Activated T-helper 1 cell treated with anti-CD3 and anti-CD28 coated beads, Interleukin-2, amount 50 U/mL, for 16 hours (primary cell): Measurements from ENCODE around the gene CITED2.

Experiments
- DNase-seq, 2 donors: peaks; one replicate each; pipeline ENCODE4 v3.0.0-alpha.2; 2020; ENCODE audit warnings: low read depth in 1 of 2, low spot score in 1 of 2

The CITED2 gene

DNA sequence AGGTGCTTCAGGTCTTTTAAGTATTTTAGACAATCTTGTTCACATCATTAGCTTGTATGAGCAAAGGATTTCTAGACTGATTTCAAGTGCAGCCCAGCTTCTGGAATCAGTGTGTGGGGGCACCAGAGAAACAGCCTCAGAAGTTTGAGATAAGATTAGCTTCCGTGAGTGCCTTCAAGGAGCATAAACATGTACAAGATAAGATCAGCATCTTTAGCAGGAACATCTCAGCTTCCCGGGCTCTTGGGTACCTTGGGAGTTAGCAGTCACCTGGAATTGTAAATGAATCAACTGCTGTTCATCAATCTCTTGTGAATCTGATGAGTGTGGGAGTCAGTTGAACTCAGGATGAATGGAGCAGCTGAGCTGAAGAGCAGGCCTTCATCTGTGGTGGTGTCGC lies 12.0 kb upstream of the CITED2 start:
- DNase-seq = no peak

DNA sequence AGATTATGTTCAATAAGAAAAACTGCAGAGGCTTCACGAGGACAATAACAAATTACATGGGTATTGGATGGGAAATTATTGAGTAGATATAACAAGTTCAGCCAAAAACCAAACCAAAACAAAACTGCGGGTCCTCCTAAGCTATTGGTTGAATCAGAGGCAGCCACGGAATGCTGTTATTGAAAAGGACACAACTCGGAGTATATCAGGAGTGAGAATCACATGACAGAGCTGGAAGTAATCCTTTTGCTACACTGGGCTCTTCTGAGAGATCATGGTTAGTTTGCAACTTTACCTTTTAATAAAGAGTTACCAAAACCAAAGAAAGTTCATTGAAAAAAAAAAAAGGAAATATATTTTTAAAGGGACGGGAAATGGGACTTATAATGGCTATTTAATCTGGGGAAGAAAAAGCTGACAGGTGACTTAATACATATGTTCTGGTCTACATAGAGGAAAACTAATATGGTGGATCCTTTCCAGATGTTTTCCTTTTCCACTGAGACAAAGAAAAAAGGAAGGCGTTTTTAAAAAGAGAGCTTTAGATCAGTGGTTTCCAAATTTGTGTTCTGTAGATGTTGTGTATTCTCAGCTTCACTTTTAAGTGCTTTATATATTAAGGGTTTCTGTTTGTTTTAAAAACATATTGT lies 6.9 kb upstream of the CITED2 start:
- no peak for DNase-seq

DNA sequence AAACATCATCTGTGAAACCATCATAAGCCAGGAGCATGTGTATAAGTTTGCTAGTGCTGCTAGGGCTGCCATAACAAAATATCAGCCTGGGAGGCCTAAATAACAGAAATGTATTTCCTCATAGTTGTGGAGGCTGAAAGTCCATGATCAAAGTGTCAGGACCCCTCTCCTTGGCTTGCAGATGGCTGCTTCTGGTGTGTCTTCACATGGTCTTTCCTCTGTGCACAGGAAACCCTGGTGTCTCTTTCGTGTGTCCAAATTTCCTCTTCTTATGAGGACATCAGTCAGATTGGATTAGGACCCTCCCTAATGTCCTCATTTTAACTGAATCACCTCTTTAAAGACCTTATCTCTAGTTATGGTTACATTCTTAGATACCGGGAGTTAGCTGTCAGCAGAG lies 6.2 kb upstream of the CITED2 start:
- no peak for DNase-seq

DNA sequence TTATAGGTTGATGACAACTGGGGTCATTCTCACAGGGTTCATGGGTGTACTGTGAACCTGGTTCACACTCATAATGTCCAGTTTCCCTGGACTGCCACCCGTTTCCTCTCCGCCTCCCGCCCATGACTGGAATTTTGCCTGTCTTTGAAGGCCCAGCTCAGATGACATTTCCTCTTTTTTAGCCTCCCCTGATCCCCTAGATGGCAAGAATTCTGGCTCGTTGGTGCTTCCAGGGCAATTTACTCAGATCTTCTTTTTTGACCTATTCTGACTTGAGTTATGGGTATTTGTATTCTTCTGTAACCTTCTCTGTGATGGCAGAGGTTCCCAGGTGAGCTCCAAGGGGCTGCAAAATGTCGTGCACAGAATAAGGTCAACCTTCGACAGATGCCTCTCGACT lies 5.7 kb upstream of the CITED2 start:
- DNase-seq = no peak

DNA sequence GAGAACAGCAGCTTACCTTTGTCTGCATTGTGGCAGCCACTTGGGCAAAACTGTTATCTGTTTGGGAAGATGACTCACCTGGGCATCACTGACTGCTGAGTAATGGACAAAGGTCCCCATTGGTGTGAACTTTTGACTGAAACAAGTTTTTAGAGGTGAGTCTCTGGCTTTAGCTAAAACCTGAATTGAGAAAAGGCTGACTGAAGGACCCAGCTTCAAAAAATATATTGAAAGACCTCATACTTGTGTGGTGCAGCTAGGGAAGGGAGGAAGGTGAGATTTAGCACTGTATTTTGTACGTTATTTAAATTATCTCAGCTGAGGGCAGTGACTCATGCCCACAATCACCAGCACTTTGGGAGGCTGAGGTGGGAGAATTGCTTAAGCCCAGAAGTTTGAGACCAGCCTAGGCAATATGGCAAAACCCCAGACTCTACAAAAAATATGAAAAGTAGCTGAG lies 4.5 kb upstream of the CITED2 start:
- DNase-seq = no peak

DNA sequence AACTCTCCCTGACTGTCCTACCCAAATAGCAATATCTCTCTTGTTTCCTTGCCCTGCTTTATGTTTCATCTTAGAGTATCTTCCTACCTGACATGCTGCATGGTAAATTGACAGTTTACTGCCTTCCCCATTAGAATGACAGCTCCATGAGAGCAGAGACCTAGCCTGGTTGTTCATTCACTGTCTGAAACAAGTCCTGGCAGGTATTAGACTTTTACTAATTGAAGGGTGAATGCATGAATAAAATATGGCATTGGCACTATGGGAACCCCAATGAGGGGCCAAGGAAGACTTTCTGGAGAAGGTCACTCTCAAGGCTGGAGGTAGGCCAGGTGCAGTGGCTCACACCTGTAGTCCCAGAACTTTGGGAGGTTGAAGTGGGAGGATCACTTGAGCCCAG lies 3.8 kb upstream of the CITED2 start:
- no peak for DNase-seq

DNA sequence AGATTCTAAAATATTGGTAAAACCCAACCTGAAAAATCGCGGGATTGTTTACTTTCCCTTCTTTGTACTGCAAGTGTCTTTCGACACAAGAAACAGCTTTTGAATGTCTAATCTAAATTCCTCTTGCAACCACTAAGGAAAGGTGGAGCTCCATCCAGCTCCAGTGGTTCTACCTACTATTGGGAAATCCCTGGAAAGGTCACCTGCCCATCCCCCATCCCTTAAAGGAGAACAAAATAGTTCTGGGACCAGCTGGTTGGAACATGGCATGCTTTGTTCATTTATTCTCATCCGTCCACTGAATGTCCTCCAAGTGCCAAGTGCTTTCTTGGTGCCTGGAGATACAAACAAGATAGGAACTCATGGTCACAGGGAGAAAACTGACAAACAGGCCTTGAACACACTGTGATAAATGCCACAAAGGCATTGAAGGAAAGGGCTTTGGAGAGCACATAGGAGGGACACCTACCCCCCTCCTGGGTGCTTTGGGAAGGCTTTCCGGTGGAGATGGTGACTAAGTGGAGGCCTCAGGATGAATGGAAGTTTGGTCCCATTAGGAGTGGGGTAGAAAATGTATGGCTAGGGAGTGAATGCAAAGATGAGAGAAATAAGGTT lies 2.3 kb upstream of the CITED2 start:
- DNase-seq = no peak

DNA sequence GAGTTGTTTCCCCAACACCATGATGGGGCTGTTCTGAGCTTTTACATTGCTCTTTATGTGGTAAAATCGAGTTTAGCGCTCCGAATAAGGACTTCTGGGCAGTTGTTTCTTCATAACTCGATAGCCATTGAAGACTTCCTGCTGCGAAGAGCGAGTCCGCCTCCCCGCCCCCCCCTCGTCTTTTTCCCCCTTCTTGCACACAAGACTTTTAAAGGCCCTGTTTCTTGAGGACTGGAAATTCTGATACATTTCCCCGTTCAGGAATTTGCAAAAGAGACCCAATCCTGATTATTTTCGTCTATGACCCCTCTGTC lies 1.5 kb upstream of the CITED2 start:
- no peak for DNase-seq

DNA sequence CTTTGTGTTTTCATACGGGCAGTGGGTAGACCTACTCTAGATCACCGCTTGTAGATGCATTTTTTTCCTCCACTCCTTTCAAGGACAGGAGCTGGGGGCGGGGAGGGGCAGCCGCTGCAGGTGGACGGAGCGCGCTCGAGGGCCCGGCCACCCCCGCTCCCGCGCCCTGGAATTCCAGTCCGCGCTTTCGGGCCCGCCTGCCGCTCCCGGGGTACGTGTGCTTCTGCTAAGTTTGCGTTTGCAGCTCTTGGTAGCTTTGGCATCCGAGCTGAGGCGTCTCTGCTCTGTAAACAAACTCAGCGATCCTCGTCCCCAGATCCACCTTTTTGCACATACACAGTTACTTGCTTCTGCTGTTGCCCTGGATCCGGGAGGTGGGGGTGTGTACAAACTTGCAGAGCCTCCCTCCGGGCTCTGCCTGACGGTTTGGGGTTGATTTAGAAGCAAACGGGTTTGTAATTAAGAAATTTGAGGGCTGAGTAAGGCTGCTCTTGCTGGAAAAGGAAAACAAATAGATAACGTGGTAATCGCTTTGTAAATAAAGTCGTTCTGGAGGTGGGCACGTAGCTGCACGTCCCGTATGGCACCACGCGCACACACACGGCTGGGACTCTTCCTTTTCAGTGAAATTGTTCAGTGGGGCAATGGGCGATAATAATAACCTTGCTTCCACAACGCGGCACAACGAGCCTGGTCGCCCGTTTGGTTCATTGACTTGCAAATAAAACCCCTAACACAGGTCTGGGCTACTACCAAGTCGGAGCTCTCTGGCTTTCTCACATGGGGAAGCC lies 973 bp upstream of the CITED2 start:
- peak; percentile 58 to 70 for DNase-seq

DNA sequence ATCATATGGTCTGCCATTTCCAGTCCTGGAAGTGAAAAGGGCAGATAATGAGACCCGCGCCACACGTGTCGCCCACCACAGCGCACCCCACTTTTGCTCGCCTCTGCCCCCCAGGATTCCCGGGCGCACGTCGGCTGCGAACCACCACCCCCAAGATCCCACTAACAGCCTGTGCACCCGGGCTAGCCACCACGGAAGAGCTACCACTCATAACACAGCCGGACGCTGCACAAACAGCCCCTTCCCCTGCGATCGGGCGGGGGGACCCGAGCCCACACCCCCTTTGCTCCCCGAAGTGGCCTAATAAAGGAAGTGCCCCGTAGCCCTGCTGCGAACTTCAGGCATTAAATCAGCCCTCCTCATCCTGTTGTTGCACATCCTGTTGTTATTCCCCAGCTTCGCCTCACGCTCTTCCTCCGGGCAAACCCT lies 506 bp downstream of the CITED2 start:
- DNase-seq = no peak

DNA sequence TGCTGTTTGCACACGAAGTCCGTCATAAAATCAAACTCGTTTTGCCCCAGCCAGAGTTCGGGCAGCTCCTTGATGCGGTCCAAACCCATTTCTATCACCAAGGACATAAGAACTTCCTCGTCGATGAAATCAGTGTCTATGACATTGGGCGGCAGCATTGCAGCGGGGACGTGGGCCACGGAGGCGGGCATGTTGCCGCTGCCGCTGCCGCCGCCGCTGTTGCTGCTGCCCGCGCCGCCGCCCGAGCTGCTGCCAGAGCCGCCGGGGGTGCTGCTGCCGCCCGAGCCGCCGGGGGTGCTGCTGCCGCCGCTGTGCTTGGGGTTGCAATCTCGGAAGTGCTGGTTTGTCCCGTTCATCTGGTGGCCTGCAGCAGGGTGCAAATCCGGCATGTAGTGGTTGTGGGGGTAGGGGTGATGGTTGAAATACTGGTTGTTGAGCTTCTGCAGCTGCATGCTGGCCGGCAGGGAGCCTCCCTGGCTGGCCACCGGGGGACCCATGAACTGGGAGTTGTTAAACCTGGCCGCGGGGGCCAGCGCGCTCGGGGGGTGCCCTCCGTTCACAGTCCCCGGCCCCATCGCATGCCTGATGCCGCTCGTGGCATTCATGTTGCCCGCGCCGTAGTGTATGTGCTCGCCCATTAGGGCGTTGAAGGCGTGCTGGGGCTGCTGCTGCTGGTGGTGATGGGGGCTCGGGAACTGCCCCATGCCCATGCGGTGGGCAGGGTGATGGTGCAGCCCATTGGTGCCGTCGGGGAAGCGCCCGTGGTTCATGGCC lies 1.1 kb downstream of the CITED2 start:
- peak; percentile 51 to 57 for DNase-seq

DNA sequence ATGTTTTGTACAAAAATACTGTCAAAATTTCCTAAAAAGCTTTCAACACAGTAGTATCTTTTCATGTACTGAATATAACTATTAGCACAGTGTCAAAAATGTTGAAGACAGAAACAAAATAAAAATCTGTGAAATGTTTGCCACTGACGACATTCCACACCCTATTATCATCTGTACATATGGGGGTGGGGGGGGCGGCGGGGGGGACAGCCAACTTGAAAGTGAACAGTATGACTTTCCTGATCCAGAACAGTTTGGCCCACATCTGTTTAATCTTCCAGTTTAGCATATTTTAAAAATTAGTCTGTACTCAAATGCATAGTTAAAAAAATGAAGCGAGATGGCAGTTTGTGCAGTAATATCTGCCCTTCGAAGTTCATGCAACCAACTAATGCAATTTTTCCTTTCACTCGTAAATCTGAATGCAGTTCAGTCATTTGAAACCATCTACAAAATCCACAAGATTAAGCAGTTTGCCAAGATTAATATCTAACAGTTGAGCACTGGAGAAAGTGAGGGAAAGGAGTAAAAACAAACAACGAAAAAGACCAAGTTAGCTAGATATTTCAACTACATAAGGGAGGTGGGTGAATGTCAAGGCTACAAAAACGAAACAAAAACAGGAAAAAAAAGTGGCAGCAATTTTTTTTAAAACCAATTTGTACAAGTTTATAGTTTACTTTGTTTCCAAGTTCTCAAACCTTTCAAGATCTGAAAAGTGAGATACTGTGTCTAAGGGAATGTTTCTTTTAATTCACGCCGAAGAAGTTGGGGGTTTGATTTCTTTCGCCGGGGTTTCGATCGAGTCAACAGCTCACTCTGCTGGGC lies 1.9 kb downstream of the CITED2 start:
- no peak for DNase-seq

DNA sequence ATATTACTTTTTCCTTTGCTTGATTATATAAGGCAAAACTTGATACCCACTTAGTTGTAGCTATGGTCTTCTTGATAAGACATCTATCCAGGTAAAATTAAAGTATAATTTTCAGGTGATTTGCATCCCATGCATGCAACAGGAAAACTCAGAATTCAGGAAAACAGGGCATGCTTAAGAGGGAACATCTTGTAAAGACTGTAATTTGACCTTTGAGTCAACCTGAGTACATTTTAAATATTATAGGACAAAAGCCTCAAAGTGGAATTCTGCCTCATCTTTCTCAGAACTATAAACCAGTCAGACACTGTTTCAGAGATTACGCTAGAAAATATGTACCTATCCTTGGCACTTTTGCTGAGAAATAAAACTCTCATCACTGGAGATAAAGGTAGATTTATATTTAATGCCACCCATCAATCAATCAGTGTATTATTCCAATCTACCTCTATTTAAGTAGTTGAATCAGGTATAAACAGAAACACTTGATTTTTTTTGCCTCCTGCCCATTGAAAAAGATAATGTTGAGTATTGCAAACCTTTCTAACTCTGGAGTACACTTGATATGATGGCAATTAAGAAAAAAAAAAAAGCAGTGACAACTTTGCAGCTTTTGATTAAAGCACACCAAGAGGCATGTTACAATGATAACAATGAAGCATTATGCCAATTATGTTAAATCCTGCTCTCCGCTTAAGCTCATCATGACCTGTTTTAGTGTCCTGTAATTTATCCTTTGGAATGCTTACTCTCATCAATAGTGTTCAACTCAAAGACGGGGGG lies 2.8 kb downstream of the CITED2 start:
- DNase-seq = no peak

DNA sequence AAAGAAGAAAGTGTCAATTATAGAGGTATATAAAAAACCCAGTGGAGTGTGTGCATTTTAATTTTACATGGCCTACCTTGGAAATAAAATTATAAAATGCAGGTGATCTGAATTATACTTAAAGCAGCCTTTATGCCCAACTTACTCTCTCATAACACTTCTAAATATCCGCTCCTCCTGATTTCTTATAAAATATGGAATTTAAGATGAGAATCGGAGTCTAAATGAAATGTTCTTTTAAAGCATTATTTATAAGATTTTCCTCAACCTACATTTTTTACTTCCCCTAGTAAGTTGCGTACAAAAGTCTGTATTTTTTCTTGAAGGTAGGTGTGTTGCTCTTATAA lies 3.5 kb downstream of the CITED2 start:
- no peak for DNase-seq

DNA sequence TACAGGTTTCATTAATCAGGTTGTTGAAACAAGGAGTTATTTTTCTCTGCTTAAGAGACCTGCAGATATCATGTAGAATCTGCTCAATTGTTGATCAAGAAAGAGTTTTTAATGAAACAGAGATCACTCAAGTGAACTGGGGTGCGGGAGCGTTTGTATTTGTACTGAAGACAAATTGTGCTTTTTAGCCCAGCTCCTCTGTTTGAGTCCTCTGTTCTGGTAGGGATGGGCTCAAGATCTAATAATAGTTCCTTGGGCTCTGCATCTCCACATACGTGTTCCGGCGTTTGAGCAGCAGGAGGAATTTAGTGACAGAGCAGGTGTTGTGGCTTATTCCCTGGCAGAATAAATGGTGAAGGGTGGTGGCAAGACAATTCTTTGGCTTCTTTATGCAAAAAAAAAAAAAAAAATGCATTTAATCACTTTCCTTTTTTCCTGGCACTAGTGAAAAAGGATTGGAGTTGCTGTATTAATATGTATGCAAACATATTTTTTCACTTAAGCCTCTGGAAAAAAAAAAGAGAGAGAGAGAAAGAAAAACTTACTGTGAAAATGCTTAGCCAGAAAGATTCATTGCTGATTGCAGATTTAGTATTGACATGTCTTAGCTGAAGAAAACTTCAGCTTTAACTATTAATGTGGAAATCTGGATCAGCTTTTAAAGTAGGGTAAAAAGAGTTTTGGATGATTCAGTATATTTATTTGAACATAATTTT lies 4.0 kb downstream of the CITED2 start:
- DNase-seq = no peak

DNA sequence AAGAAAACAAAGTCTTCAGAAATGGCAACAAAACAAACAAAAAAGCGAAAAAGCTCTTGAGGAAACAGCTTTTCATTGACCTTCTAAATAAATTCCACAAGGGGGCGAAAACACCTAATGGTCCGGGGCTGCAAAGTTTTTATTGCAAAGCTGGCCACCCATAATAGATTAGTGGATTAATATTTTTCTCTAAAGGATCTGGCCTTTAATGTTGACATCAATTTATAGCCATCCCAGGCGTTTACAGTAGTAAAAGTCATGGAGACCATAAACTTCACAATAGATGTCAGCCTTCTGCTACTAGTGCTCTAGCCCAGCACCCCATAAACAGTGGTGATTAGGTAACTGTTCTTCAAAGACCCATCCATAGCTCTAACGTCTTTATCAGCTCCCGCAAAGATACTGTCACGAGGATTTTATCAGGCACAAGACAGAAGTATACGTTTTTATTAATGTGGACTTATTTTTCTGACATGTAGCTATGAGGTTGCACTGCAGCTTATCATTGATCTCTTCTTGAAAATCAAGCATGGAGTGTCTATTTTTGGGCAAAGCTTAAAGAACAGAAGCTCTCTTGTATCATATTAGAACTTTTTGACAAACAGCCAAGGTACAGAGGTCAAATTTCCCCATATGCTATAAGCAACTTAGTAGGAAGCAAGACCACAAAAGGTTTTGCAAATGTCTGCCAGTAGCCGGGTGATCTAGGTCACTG lies 4.7 kb downstream of the CITED2 start:
- no peak for DNase-seq

DNA sequence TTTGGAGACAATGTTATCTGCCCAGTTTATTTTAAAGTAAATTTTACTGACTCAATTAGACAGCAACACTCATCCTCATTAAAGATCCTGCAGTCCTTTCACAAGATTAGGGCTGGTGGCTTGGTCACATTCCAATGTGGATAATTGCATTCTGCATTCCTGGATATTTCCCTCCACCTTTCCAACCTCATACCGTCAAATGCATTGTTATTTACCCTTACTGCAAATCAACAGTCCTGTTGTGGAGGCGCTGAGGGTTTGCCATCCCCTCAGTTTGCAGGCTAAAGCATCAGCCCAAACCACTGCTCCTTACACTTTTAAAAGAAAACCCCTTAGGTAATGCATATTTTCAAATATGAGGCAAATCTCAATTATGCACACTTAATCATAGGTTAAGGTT lies 5.4 kb downstream of the CITED2 start:
- DNase-seq = no peak

DNA sequence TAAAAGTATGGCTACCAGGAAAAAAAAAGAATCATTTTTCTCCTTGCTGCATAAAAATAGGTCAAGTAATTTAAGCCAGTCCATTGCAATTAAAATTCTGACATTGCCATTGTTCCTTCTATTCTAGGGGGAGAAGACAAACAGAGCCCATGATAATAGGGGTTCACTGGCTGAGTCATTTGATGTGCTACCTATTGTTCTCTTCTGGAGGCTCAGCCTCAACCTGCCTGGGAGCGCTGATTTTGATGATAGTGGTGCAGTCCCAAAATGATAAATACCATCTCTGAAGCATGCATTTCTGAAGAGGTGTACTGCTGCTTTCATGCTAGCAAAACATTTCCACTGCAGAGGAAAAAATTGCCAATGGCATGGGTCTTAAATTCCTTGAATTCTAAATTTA lies 5.8 kb downstream of the CITED2 start:
- DNase-seq = no peak

DNA sequence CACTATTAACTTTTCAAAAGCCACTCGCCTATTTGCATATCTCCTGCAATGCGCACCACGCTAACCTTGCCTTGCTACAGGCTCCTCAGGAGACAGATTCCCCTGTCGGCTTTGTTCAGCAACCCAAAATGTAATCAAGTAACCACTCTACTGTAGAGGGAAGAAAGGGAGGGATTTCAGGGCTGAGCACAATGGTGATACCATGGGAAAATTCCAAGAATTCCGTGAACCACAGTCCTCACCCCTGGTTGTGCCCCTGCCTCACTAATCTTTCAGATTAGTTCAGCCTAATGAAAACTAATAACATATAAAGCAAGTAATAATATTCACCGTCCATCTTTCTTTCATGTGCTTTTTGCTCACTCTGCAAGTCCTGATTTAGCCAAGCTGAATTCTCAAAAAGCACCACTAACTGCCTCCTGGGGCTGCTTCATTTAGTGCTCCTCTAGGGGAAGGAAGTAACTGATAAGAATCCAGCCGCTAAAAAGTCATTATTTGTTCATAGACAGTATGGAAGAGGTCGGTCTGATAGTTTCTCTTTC lies 6.6 kb downstream of the CITED2 start:
- no peak for DNase-seq
